Stimulated activated CD8-positive, alpha-beta memory T cell treated with anti-CD3 and anti-CD28 coated beads, Interleukin-4, amount 100 ng/mL, for 48 hours (primary cell): Measurements from ENCODE around the gene VPS26B.
"Not testable (repeated sequence)": the region's sequence is repeated elsewhere in the genome, so short reads cannot be mapped to it uniquely, and the experiment has no call there.

Experiments used
- DNase-seq: peaks from one replicate; pipeline ENCODE4 v3.0.0-alpha.2; 2020

VPS26B gene

GRCh38 chr11:134283461-134284230 is 59.2 kb downstream of the VPS26B start:
- no peak for DNase-seq

- DNase-seq: not testable (repeated sequence)
Observed at GRCh38 chr11:134284349-134284748, 59.9 kb downstream of the VPS26B start.

GRCh38 chr11:134287561-134287960 is 63.1 kb downstream of the VPS26B start:
- DNase-seq: no peak

GRCh38 chr11:134288486-134288885 is 64.0 kb downstream of the VPS26B start:
- DNase-seq: no peak

- no peak for DNase-seq
Observed at GRCh38 chr11:134289167-134289566, 64.7 kb downstream of the VPS26B start.

- DNase-seq: no peak
Observed at GRCh38 chr11:134289789-134290188, 65.3 kb downstream of the VPS26B start.

GRCh38 chr11:134290646-134291045 is 66.2 kb downstream of the VPS26B start:
- DNase-seq: no peak

- no peak for DNase-seq
Observed at GRCh38 chr11:134291196-134291595, 66.7 kb downstream of the VPS26B start.

GRCh38 chr11:134292661-134293060 is 68.2 kb downstream of the VPS26B start:
- DNase-seq: no peak

- DNase-seq: no peak
Observed at GRCh38 chr11:134293119-134294113, 68.9 kb downstream of the VPS26B start.

GRCh38 chr11:134294664-134295063 is 70.2 kb downstream of the VPS26B start:
- no peak for DNase-seq
